Keratinocyte (primary cell): Measurements from ENCODE around the gene PIGQ. TPM values are rescaled to one million over a fixed set of nuclear protein-coding genes. Genes with fewer than 3 reads are reported as not detected.

Experiments used
- DNase-seq: peaks from one replicate; pipeline ENCODE4 v3.0.0-alpha.2; 2011; ENCODE audit warnings: low read depth, missing footprints, low spot score
- FAIRE-seq: peaks from 2 replicates; lab custom pipeline; 2011; peaks lifted over from hg19 to GRCh38; lab: Jason Lieb, UNC
- H2AFZ ChIP-seq: 2 replicates; pipeline ENCODE4 v1.6.0; 2012; ENCODE audit warnings: low read length, control low read depth, inconsistent platforms; ENCODE audit not compliant: control insufficient read depth
- H3K27ac ChIP-seq: 2 replicates; pipeline ENCODE4 v1.5.1; 2011; ENCODE audit warnings: low read length; ENCODE audit not compliant: control insufficient read depth, insufficient read depth
- H3K27me3 ChIP-seq: 3 replicates; pipeline ENCODE4 v1.6.0; 2011; ENCODE audit warnings: low read length; ENCODE audit not compliant: control insufficient read depth, insufficient read depth; ENCODE audit errors: extremely low read depth
- H3K36me3 ChIP-seq, 2 experiments: 2 replicates in 1 of 2; 3 replicates in 1 of 2; pipeline ENCODE4 v1.5.1; 2011; ENCODE audit warnings: low read length in 2 of 2, mild to moderate bottlenecking in 1 of 2; ENCODE audit not compliant: control insufficient read depth in 2 of 2, insufficient read depth in 2 of 2; ENCODE audit errors: extremely low read depth in 1 of 2
- H3K4me1 ChIP-seq: 3 replicates; pipeline ENCODE4 v1.5.1; 2011; ENCODE audit warnings: low read length; ENCODE audit not compliant: control insufficient read depth, insufficient read depth; ENCODE audit errors: extremely low read depth
- H3K4me2 ChIP-seq: 3 replicates; pipeline ENCODE4 v1.6.0; 2011; ENCODE audit warnings: low read depth, low read length; ENCODE audit not compliant: control insufficient read depth, insufficient read depth; ENCODE audit errors: extremely low read depth
- H3K4me3 ChIP-seq, 3 experiments: fragments of 200-600 bp in 1 of 3; sonication (generic) in 1 of 3; 2 replicates in 2 of 3; 3 replicates in 1 of 3; pipeline ENCODE4 v1.5.1; 2011 to 2016; ENCODE audit warnings: low read length in 3 of 3, mild to moderate bottlenecking in 3 of 3, control low read depth in 2 of 3, inconsistent platforms in 1 of 3, low read depth in 1 of 3, mixed read lengths in 1 of 3, mixed run types in 1 of 3, moderate library complexity in 1 of 3; ENCODE audit not compliant: control insufficient read depth in 2 of 3, insufficient read depth in 2 of 3; ENCODE audit errors: extremely low read depth in 1 of 3
- H3K79me2 ChIP-seq: 2 replicates; pipeline ENCODE4 v1.6.0; 2012; ENCODE audit warnings: low read length; ENCODE audit not compliant: control insufficient read depth, insufficient read depth
- H3K9ac ChIP-seq: 3 replicates; pipeline ENCODE4 v1.6.0; 2011; ENCODE audit warnings: low read length; ENCODE audit not compliant: control insufficient read depth, insufficient read depth; ENCODE audit errors: extremely low read depth
- H3K9me1 ChIP-seq: 3 replicates; pipeline ENCODE4 v1.6.0; 2011; ENCODE audit warnings: low read length; ENCODE audit not compliant: control insufficient read depth, insufficient read depth; ENCODE audit errors: extremely low read depth
- H3K9me3 ChIP-seq: 2 replicates; pipeline ENCODE4 v1.5.1; 2012; ENCODE audit warnings: low read depth, low read length; ENCODE audit not compliant: control insufficient read depth
- H4K20me1 ChIP-seq: 3 replicates; pipeline ENCODE4 v1.6.0; 2011; ENCODE audit warnings: low read length; ENCODE audit not compliant: control insufficient read depth, insufficient read depth; ENCODE audit errors: extremely low read depth
- EZH2 ChIP-seq: IDR thresholded peaks from one replicate; pipeline ENCODE4 v1.6.1; 2012; ENCODE audit warnings: inconsistent platforms, mild to moderate bottlenecking, low read length, moderate library complexity
- dilution Hi-C: fragments of 300-500 bp; cut with MboI; formaldehyde crosslinking; loops from one replicate; pipeline ENCODE4 v1.7.0; 2020; ENCODE audit warnings: low sequenced_read_pairs; ENCODE audit not compliant: extremely low pct_ligation_motif_present
- polyA plus RNA-seq, 5 experiments: library from polyadenylated mRNA; depleted of rRNA in 3 of 5; stranded (reverse) in 3 of 5; stranded (forward) in 1 of 5; unstranded in 1 of 5; fragments of >200 nt; gene quantifications; 1 replicate in 1 of 5; 2 replicates in 3 of 5; 3 replicates in 1 of 5; pipeline versions ENCODE4 v1.2.1 to v1.2.3, GENCODE V29; 2011 to 2012; ENCODE audit warnings: missing spikeins in 2 of 5, low read depth in 1 of 5, low replicate concordance in 1 of 5
- TF ChIP-seq, protein P1 (sequence below), 3 experiments: IDR thresholded peaks in 1 of 3; conservative IDR thresholded peaks in 1 of 3; optimal IDR thresholded peaks in 1 of 3; 2 replicates in 2 of 3; 3 replicates in 1 of 3; pipeline versions ENCODE3 to v1.5.1; 2011; ENCODE audit warnings: low read length in 3 of 3, mild to moderate bottlenecking in 3 of 3, moderate library complexity in 2 of 3, control low read depth in 1 of 3, inconsistent platforms in 1 of 3; ENCODE audit not compliant: insufficient read depth in 2 of 3; ENCODE audit errors: extremely low read depth in 1 of 3

PIGQ gene
- polyA plus RNA-seq, 1 donor (not counting 4 experiments of a cell fraction or from before 2014, with no cell fraction given): 11.2 TPM

GRCh38 chr16:629833-630248 lies 60.1 kb downstream of the PIGQ start:
- H4K20me1 ChIP-seq: no peaks in the 10 kb centered on the region
- peaks cover 4 to 13% of the 10 kb centered on the region in 2 experiments for H3K36me3 ChIP-seq
- H3K4me3 ChIP-seq: no peak overlapping the region
- H3K9me1 ChIP-seq: no peaks in the 10 kb centered on the region
- H3K79me2 ChIP-seq: peaks cover 2% of the 10 kb centered on the region
- dilution Hi-C loops: no loop called here
- H3K27me3 ChIP-seq: no peaks in the 10 kb centered on the region
- TF ChIP-seq EZH2: no peak
- TF ChIP-seq, protein P1, sequence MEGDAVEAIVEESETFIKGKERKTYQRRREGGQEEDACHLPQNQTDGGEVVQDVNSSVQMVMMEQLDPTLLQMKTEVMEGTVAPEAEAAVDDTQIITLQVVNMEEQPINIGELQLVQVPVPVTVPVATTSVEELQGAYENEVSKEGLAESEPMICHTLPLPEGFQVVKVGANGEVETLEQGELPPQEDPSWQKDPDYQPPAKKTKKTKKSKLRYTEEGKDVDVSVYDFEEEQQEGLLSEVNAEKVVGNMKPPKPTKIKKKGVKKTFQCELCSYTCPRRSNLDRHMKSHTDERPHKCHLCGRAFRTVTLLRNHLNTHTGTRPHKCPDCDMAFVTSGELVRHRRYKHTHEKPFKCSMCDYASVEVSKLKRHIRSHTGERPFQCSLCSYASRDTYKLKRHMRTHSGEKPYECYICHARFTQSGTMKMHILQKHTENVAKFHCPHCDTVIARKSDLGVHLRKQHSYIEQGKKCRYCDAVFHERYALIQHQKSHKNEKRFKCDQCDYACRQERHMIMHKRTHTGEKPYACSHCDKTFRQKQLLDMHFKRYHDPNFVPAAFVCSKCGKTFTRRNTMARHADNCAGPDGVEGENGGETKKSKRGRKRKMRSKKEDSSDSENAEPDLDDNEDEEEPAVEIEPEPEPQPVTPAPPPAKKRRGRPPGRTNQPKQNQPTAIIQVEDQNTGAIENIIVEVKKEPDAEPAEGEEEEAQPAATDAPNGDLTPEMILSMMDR (optimal IDR thresholded peaks at IDR 0.05 in 1 of 3, IDR thresholded peaks at IDR 0.05 in 1 of 3, conservative IDR thresholded peaks at IDR 0.05 in 1 of 3; ENCODE audit: extremely low read depth in 1 of 3, insufficient read depth in 2 of 3, low read length in 3 of 3): no peak
- H3K9me3 ChIP-seq: no peaks in the 10 kb centered on the region
- H2AFZ ChIP-seq: no peak overlapping the region
- no peak overlapping the region for H3K9ac ChIP-seq
- peaks cover 12% of the 10 kb centered on the region for H3K4me1 ChIP-seq
- H3K27ac ChIP-seq: no peak overlapping the region
- H3K4me2 ChIP-seq: no peak overlapping the region
- DNase-seq (no peak), FAIRE-seq (no peak)

DNA sequence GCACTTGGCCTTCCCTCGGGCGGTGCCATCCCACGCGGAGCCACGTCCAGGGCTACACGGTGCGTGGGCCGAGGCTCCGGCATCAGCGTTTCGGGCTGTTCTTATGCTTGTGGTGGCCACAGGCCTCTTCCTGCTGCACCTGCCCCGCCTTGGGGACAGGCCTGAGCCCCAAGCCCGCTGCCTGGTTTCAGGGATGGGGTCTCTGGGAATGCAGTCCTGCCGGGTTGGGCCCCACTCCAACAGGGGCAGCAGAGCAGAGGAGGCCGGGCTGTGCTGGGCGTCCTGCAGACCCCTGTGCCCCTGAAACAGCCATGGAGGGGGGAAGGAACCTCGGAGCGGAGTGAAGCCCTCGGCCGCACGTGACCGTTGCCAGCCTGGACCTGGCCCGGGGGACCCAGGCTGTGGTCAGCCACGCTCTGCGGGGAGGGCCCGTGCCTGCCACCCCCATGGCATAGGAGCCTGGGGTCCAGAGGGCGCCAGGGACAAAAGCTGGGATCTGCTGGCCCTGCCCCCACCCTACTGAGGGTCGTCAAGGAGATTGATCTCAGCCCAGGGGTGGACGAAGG lies 60.6 kb downstream of the PIGQ start:
- Histone ChIP-seq H2AFZ (no peak overlapping the region), H3K27ac (no peak overlapping the region), H3K4me2 (no peak overlapping the region), H3K9me1 (no peaks in the 10 kb centered on the region), H4K20me1 (no peaks in the 10 kb centered on the region), H3K4me3 (no peak overlapping the region), H3K27me3 (no peaks in the 10 kb centered on the region), H3K9me3 (no peaks in the 10 kb centered on the region), H3K36me3 (peaks cover 4 to 13% of the 10 kb centered on the region in 2 experiments), H3K9ac (no peak overlapping the region), H3K79me2 (peaks cover 5% of the 10 kb centered on the region), H3K4me1 (peaks cover 14% of the 10 kb centered on the region)
- FAIRE-seq (no peak), DNase-seq (no peak)
- no peak for TF ChIP-seq EZH2
- TF ChIP-seq, protein P1 (optimal IDR thresholded peaks at IDR 0.05 in 1 of 3, IDR thresholded peaks at IDR 0.05 in 1 of 3, conservative IDR thresholded peaks at IDR 0.05 in 1 of 3; ENCODE audit: extremely low read depth in 1 of 3, insufficient read depth in 2 of 3, low read length in 3 of 3): no peak
- dilution Hi-C loops: no loop called here
